ENCODE measurements around the gene CLTA. TPM values are rescaled to one million over a fixed set of nuclear protein-coding genes. Genes with fewer than 3 reads are reported as not detected.
"Not testable (repeated sequence)": the region's sequence is repeated elsewhere in the genome, so short reads cannot be mapped to it uniquely, and the experiment has no call there.

CLTA gene
- polyA plus RNA-seq, 1 donor from 2014 or later: 420 TPM

GRCh38 chr9:36174731-36175130 is 16.0 kb upstream of the CLTA start:
- Histone ChIP-seq H3K27ac (ENCODE audit: low read length) (no peak overlapping the region), H3K36me3 (ENCODE audit: insufficient read depth, low read length) (no peaks in the 10 kb centered on the region), H3K27me3 (ENCODE audit: insufficient read depth, low read depth, low read length) (no peaks in the 10 kb centered on the region), H3K4me2 (ENCODE audit: low read length) (no peak overlapping the region), H3K9me3 (ENCODE audit: low read length) (no peaks in the 10 kb centered on the region), H3K9me2 (ENCODE audit: insufficient read depth, low read length) (no peaks in the 10 kb centered on the region), H3K4me3 (ENCODE audit: low read length) (no peak overlapping the region), H2AFZ (ENCODE audit: low read depth, low read length) (no peak overlapping the region), H4K20me1 (ENCODE audit: insufficient read depth) (no peaks in the 10 kb centered on the region), H3F3A (ENCODE audit: insufficient read depth, low read length, poor library complexity, severe bottlenecking) (no peaks in the 10 kb centered on the region), H3K79me2 (replicated peaks; ENCODE audit: insufficient read depth, low read length) (no peaks in the 10 kb centered on the region), H3K9ac (ENCODE audit: low read length) (no peak overlapping the region)
- TF ChIP-seq REST (IDR thresholded peaks at IDR 0.05; ENCODE audit: borderline replicate concordance) (no peak), RAD21 (conservative IDR thresholded peaks at IDR 0.05) (no peak), EZH2 (IDR thresholded peaks at IDR 0.05; ENCODE audit: borderline replicate concordance, insufficient read depth, low read length, poor library complexity, severe bottlenecking) (no peak), TAF1 (IDR thresholded peaks at IDR 0.05; ENCODE audit: low read depth) (no peak), EP300 (conservative IDR thresholded peaks at IDR 0.05; ENCODE audit: poor library complexity, severe bottlenecking) (no peak), SMC3 (conservative IDR thresholded peaks at IDR 0.05; ENCODE audit: poor library complexity) (no peak), MXI1 (conservative IDR thresholded peaks at IDR 0.05; ENCODE audit: poor library complexity, severe bottlenecking) (no peak), POLR2AphosphoS5 (IDR thresholded peaks at IDR 0.05) (no peak)

- H3K27me3 ChIP-seq (ENCODE audit: insufficient read depth, low read depth, low read length); H3K36me3 ChIP-seq (ENCODE audit: insufficient read depth, low read length); H3K9me2 ChIP-seq (ENCODE audit: insufficient read depth, low read length); H3K27ac ChIP-seq (ENCODE audit: low read length); H3K79me2 ChIP-seq (replicated peaks; ENCODE audit: insufficient read depth, low read length); H4K20me1 ChIP-seq (ENCODE audit: insufficient read depth); H3F3A ChIP-seq (ENCODE audit: insufficient read depth, low read length, poor library complexity, severe bottlenecking); H3K4me3 ChIP-seq (ENCODE audit: low read length); H2AFZ ChIP-seq (ENCODE audit: low read depth, low read length); H3K9me3 ChIP-seq (ENCODE audit: low read length); H3K4me2 ChIP-seq (ENCODE audit: low read length); H3K9ac ChIP-seq (ENCODE audit: low read length): not testable (repeated sequence)
These were observed 15.5 kb upstream of the CLTA start for GRCh38 chr9:36175209-36175608.

GRCh38 chr9:36176496-36176895 is 14.2 kb upstream of the CLTA start:
- not testable (repeated sequence) for H3K4me3 ChIP-seq (ENCODE audit: low read length)

More at GRCh38 chr9:36176496-36176895, 14.2 kb upstream of the CLTA start:
- H3K9me3 ChIP-seq (ENCODE audit: low read length); H2AFZ ChIP-seq (ENCODE audit: low read depth, low read length); H4K20me1 ChIP-seq (ENCODE audit: insufficient read depth); H3K27me3 ChIP-seq (ENCODE audit: insufficient read depth, low read depth, low read length); H3F3A ChIP-seq (ENCODE audit: insufficient read depth, low read length, poor library complexity, severe bottlenecking); H3K9me2 ChIP-seq (ENCODE audit: insufficient read depth, low read length); H3K9ac ChIP-seq (ENCODE audit: low read length); H3K36me3 ChIP-seq (ENCODE audit: insufficient read depth, low read length); H3K79me2 ChIP-seq (replicated peaks; ENCODE audit: insufficient read depth, low read length); H3K4me2 ChIP-seq (ENCODE audit: low read length); H3K27ac ChIP-seq (ENCODE audit: low read length): not testable (repeated sequence)

Measured in neural cell (in vitro differentiated cells).